PC-3 (cell line): Measurements from ENCODE around the gene CD82. TPM values are rescaled to one million over a fixed set of nuclear protein-coding genes. Genes with fewer than 3 reads are reported as not detected.

Experiments used
- ATAC-seq: fragments of 200-7000 bp; cut with Tn5 transposase; 2 replicates; pipeline ENCODE4 v1.9.1; 2020; ENCODE audit warnings: mild to moderate bottlenecking, moderate library complexity
- BruUV-seq: library from RNA; stranded (reverse); fragments of 400-500 nt; replicated peaks from 2 replicates; lab custom pipeline; 2021; lab: Mats Ljungman, UMichigan
- CTCF ChIA-PET: fragments of 300-600 bp; sonication (Branson Sonifier 250); formaldehyde crosslinking; loops from one replicate; lab custom pipeline; 2022; ENCODE audit warnings: antibody characterized with exemption; lab: Charles Lee
- POLR2A ChIA-PET: fragments of 300-600 bp; sonication (Branson Sonifier 250); formaldehyde crosslinking; loops from one replicate; lab custom pipeline; 2022; ENCODE audit warnings: antibody characterized with exemption; ENCODE audit not compliant: unreplicated experiment; lab: Charles Lee
- DNase-seq: peaks from one replicate; pipeline ENCODE4 v3.0.0-alpha.2; 2015
- H2AFZ ChIP-seq: fragments of 300-600 bp; sonication (generic); 2 replicates; pipeline ENCODE4 v1.6.0; 2016; ENCODE audit warnings: antibody characterized with exemption, low read length
- H3F3A ChIP-seq: fragments of 300-600 bp; sonication (generic); one replicate; pipeline ENCODE4 v1.6.0; 2017; ENCODE audit warnings: antibody characterized with exemption, low read length, control low read depth, mild to moderate bottlenecking; ENCODE audit not compliant: unreplicated experiment
- H3K27ac ChIP-seq: fragments of 300-600 bp; sonication (generic); 2 replicates; pipeline ENCODE4 v1.5.1; 2016; ENCODE audit warnings: mild to moderate bottlenecking, low read length
- H3K27me3 ChIP-seq: fragments of 300-600 bp; sonication (generic); 2 replicates; pipeline ENCODE4 v1.6.1; 2016; ENCODE audit warnings: low read length, mixed read lengths
- H3K36me3 ChIP-seq: fragments of 300-600 bp; sonication (generic); 2 replicates; pipeline ENCODE4 v1.6.1; 2016; ENCODE audit warnings: low read depth, mixed run types, low read length, mixed read lengths
- H3K4me1 ChIP-seq: fragments of 300-600 bp; sonication (generic); 2 replicates; pipeline ENCODE4 v1.5.1; 2016; ENCODE audit warnings: low read length; ENCODE audit not compliant: insufficient read depth
- H3K4me2 ChIP-seq: fragments of 300-600 bp; sonication (generic); 2 replicates; pipeline ENCODE4 v1.6.0; 2016; ENCODE audit warnings: low read length
- H3K4me3 ChIP-seq: fragments of 300-600 bp; sonication (generic); 2 replicates; pipeline ENCODE4 v1.5.1; 2016; ENCODE audit warnings: mild to moderate bottlenecking, low read length, mixed read lengths
- H3K79me2 ChIP-seq: fragments of 300-600 bp; sonication (generic); 2 replicates; pipeline ENCODE4 v1.6.1; 2017; ENCODE audit warnings: low read length, mixed read lengths
- H3K9ac ChIP-seq: fragments of 300-600 bp; sonication (generic); 2 replicates; pipeline ENCODE4 v1.6.0; 2016; ENCODE audit warnings: mild to moderate bottlenecking, low read length
- H3K9me2 ChIP-seq: fragments of 300-600 bp; sonication (generic); replicated peaks from 2 replicates; pipeline ENCODE4 v1.6.1; 2016; ENCODE audit warnings: mixed run types, low read length, mixed read lengths
- H3K9me3 ChIP-seq: fragments of 300-600 bp; sonication (generic); 2 replicates; pipeline ENCODE4 v1.6.1; 2016; ENCODE audit warnings: low read length, mixed read lengths
- H4K20me1 ChIP-seq: fragments of 300-600 bp; sonication (generic); 2 replicates; pipeline ENCODE4 v1.6.1; 2016; ENCODE audit warnings: low read length, mixed read lengths
- EZH2 ChIP-seq: fragments of 300-600 bp; sonication (generic); IDR thresholded peaks from one replicate; pipeline ENCODE4 v1.6.1; 2017; ENCODE audit warnings: antibody characterized with exemption, mild to moderate bottlenecking, low read length; ENCODE audit not compliant: unreplicated experiment
- EZH2phosphoT487 ChIP-seq: fragments of 300-600 bp; sonication (generic); IDR thresholded peaks from 2 replicates; pipeline ENCODE4 v1.6.1; 2018; ENCODE audit warnings: mild to moderate bottlenecking, antibody characterized with exemption, low read length, borderline replicate concordance
- intact Hi-C: fragments of 100-400 bp; cut with micrococcal nuclease; formaldehyde crosslinking; loops from 2 replicates; pipeline ENCODE4 v1.9.0; 2023
- total RNA-seq: library from RNA; depleted of rRNA; stranded (reverse); fragments of >200 nt; gene quantifications from 2 replicates; pipeline ENCODE4 v1.2.3, GENCODE V29; 2014
- TF ChIP-seq, protein P1 (sequence below): fragments of 300-600 bp; sonication (generic); conservative IDR thresholded peaks from 2 replicates; pipeline ENCODE4 v1.5.1; 2017; ENCODE audit warnings: antibody characterized with exemption, low read depth, mild to moderate bottlenecking, low read length

CD82 gene
- total RNA-seq, 1 experiment from 2014 or later, result 5.0 TPM

DNA sequence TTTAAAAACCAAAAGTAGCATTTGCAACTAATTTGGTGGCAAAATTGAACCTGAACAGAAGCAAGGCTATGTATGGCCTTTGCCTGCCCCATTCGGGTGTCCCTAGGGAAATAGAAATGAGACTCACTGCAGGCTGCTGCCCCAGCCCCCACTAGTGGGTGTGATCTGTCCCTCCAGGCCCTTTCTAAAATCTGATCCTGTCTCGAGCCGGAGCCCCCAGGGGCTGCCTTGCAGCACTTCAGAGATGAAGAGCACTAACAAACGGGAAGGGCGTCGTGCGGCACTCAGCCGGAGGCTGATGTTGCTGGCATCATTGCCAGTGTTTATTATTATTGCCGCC is 43.2 kb downstream of the CD82 start:
- no peak for DNase-seq
- no peak overlapping the region for H3K4me3 ChIP-seq
- no peaks in the 10 kb centered on the region for H4K20me1 ChIP-seq
- H3K4me1 ChIP-seq, result no peaks in the 10 kb centered on the region
- CTCF ChIA-PET, result no interaction called here
- intact Hi-C loops, result no loop called here
- no peak overlapping the region for H3K9ac ChIP-seq
- no TSS peak for BruUV-seq
- no peaks in the 10 kb centered on the region for H3K79me2 ChIP-seq
- TF ChIP-seq EZH2phosphoT487, result no peak
- TF ChIP-seq, protein P1, sequence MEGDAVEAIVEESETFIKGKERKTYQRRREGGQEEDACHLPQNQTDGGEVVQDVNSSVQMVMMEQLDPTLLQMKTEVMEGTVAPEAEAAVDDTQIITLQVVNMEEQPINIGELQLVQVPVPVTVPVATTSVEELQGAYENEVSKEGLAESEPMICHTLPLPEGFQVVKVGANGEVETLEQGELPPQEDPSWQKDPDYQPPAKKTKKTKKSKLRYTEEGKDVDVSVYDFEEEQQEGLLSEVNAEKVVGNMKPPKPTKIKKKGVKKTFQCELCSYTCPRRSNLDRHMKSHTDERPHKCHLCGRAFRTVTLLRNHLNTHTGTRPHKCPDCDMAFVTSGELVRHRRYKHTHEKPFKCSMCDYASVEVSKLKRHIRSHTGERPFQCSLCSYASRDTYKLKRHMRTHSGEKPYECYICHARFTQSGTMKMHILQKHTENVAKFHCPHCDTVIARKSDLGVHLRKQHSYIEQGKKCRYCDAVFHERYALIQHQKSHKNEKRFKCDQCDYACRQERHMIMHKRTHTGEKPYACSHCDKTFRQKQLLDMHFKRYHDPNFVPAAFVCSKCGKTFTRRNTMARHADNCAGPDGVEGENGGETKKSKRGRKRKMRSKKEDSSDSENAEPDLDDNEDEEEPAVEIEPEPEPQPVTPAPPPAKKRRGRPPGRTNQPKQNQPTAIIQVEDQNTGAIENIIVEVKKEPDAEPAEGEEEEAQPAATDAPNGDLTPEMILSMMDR, result no peak
- TF ChIP-seq EZH2, result no peak
- no peak overlapping the region for H3K4me2 ChIP-seq
- no peaks in the 10 kb centered on the region for H3F3A ChIP-seq
- no peak for ATAC-seq
- H3K9me3 ChIP-seq, result no peaks in the 10 kb centered on the region
- H3K27ac ChIP-seq, result no peak overlapping the region
- POLR2A ChIA-PET, result no interaction called here
- no peak overlapping the region for H2AFZ ChIP-seq
- H3K9me2 ChIP-seq, result no peaks in the 10 kb centered on the region
- no peaks in the 10 kb centered on the region for H3K36me3 ChIP-seq
- no peaks in the 10 kb centered on the region for H3K27me3 ChIP-seq

DNA sequence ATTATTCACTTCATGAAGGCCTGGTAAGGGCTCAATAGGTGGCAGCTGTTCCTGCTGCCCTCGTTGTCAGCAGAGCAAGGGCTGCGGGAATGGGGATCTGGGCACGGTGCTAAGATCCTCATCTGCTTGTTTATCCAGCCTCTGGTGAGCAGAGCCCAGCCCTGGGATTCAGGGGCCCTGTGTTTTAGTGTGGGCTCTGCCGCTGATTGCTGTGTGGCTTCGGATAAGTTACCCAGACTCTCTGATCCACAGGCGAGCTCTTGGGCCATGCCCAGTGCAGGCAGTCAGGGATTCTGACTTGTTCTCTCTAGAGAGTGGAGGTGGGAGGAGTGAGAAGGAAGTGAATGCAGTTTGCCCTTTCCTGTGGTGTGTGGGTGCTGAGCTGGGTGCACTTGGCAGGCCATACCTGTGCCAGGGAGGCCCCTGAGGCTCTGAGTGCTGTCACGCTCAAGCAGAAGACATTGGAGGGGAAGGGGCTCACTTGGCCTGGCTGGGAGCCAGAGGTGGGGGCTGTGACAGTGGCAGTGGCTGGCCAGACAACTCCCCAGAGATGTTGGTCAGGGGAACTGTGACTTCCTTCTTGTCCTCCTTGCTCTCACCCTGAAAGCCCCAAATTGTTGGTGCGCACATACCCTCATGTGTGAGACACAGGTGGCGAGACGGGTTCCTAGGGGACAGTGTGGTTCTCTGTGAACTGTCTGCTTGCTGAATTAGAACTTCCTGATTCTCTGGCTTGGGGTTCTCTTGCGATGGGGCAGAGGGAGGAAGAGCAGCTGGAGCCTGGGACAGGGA is 43.7 kb downstream of the CD82 start:
- Histone ChIP-seq H3K9me3 (no peaks in the 10 kb centered on the region), H3K9ac (no peak overlapping the region), H3K36me3 (no peaks in the 10 kb centered on the region), H3K4me1 (no peaks in the 10 kb centered on the region), H3K9me2 (no peaks in the 10 kb centered on the region), H3K27ac (no peak overlapping the region), H3K27me3 (no peaks in the 10 kb centered on the region), H3K4me2 (no peak overlapping the region), H4K20me1 (no peaks in the 10 kb centered on the region), H2AFZ (no peak overlapping the region), H3F3A (no peaks in the 10 kb centered on the region), H3K79me2 (no peaks in the 10 kb centered on the region), H3K4me3 (no peak overlapping the region)
- ChIA-PET POLR2A (no interaction called here), CTCF (no interaction called here)
- intact Hi-C loops, result no loop called here
- TF ChIP-seq EZH2, result no peak
- TF ChIP-seq, protein P1, result no peak
- no peak for DNase-seq
- ATAC-seq, result no peak
- no TSS peak for BruUV-seq

DNA sequence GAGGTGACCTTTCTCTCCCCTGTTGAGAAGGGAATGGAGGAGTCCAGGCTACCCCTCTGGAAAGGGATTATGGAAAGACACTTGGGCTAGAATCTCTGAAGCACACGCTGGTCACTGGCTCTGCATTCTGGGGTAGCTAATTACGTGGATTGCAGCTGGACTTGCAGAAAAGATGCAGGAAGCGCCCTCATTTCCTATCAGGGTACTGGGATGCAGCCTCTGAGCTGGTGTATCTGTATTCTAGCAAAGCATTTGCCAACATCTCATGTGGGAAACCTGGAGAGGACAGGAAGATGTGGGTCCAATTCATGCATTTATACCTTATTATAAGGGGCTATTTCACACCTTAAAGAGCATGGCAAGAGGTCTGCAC is 44.3 kb downstream of the CD82 start:
- no peak overlapping the region for H3K27ac ChIP-seq
- H3K9me3 ChIP-seq, result no peaks in the 10 kb centered on the region
- DNase-seq (no peak), ATAC-seq (no peak)
- TF ChIP-seq EZH2phosphoT487 (no peak), EZH2 (no peak)
- TF ChIP-seq, protein P1, result no peak
- no peak overlapping the region for H3K9ac ChIP-seq
- H2AFZ ChIP-seq, result no peak overlapping the region
- H3F3A ChIP-seq, result no peaks in the 10 kb centered on the region
- no peaks in the 10 kb centered on the region for H3K9me2 ChIP-seq
- H3K79me2 ChIP-seq, result no peaks in the 10 kb centered on the region
- intact Hi-C loops, result no loop called here
- H3K4me1 ChIP-seq, result no peaks in the 10 kb centered on the region
- H3K36me3 ChIP-seq, result no peaks in the 10 kb centered on the region
- no peak overlapping the region for H3K4me2 ChIP-seq
- H4K20me1 ChIP-seq, result no peaks in the 10 kb centered on the region
- BruUV-seq, result no TSS peak
- H3K27me3 ChIP-seq, result no peaks in the 10 kb centered on the region
- ChIA-PET POLR2A (no interaction called here), CTCF (no interaction called here)
- no peak overlapping the region for H3K4me3 ChIP-seq
